Measurements from ENCODE around the gene TRIM67. TPM values are rescaled to one million over a fixed set of nuclear protein-coding genes. Genes with fewer than 3 reads are reported as not detected.

TRIM67 gene
- total RNA-seq, 2 donors from 2014 or later = not detected

DNA sequence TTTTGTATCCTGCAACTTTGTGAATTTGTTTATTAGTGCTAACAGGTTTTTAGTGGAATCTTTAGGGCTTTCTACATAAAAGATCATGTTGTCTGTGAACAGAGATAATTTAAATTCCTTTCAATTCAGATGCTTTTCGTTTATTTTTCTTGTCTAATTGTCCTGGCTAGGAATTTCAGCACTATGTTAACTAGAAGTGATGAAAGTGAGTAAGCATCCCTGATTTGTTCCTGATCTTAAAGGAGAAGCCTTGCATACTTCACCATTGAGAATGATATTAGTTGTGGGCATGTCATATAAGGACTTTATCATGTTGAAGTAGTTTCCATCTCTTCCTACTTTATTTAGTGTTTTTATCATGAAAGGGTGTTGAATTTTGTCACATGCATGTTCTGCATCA, 23.6 kb upstream of the TRIM67 start:
- no peak for ATAC-seq (ENCODE audit: insufficient number of reproducible peaks, low FRiP score, low read depth)
- H3K4me3 ChIP-seq = no peak overlapping the region
- H3K9me3 ChIP-seq = no peaks in the 10 kb centered on the region
- H3K27ac ChIP-seq = no peak overlapping the region
- H3K36me3 ChIP-seq = no peaks in the 10 kb centered on the region
- DNase-seq (ENCODE audit: low spot score) = no peak
- H3K27me3 ChIP-seq (replicated peaks; ENCODE audit: insufficient read depth) = no peaks in the 10 kb centered on the region
- TF ChIP-seq, protein P1, sequence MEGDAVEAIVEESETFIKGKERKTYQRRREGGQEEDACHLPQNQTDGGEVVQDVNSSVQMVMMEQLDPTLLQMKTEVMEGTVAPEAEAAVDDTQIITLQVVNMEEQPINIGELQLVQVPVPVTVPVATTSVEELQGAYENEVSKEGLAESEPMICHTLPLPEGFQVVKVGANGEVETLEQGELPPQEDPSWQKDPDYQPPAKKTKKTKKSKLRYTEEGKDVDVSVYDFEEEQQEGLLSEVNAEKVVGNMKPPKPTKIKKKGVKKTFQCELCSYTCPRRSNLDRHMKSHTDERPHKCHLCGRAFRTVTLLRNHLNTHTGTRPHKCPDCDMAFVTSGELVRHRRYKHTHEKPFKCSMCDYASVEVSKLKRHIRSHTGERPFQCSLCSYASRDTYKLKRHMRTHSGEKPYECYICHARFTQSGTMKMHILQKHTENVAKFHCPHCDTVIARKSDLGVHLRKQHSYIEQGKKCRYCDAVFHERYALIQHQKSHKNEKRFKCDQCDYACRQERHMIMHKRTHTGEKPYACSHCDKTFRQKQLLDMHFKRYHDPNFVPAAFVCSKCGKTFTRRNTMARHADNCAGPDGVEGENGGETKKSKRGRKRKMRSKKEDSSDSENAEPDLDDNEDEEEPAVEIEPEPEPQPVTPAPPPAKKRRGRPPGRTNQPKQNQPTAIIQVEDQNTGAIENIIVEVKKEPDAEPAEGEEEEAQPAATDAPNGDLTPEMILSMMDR (IDR thresholded peaks at IDR 0.05) = no peak
- peaks cover 0 to 8% of the 10 kb centered on the region in 2 donors for H3K4me1 ChIP-seq (ENCODE audit: control insufficient read depth in 1 of 2, low read depth in 2 of 2)

DNA sequence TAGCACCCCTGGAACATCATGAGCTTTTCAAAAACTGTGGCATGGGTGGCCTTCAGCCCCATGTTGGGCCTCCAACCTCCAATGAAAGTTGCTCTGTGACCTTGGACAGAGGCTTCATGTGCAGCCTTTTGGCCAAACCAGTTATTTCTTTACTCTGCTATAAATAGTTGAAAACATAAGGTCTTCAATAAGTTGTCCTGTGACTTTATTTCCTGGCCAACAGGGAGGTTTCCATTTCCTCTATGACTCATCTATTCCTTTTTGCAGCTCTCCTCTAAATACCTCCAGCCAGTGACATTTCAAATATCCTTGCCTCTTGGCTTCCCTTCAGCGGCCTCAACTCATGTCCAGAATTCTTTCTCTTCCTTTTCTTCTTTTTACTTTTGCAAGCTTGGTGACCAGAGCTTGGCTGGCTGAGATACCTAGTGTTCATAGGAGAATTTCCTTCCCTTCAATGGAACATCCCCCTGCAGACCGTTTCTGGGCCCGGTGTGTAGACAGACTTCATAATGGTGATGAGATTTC, 22.7 kb upstream of the TRIM67 start:
- TF ChIP-seq, protein P1 (IDR thresholded peaks at IDR 0.05) = no peak
- H3K36me3 ChIP-seq = no peaks in the 10 kb centered on the region
- peaks cover 0 to 8% of the 10 kb centered on the region in 2 donors for H3K4me1 ChIP-seq (ENCODE audit: control insufficient read depth in 1 of 2, low read depth in 2 of 2)
- no peaks in the 10 kb centered on the region for H3K27me3 ChIP-seq (replicated peaks; ENCODE audit: insufficient read depth)
- H3K4me3 ChIP-seq = no peak overlapping the region
- no peak for DNase-seq (ENCODE audit: low spot score)
- no peak for ATAC-seq (ENCODE audit: insufficient number of reproducible peaks, low FRiP score, low read depth)
- H3K27ac ChIP-seq = no peak overlapping the region
- H3K9me3 ChIP-seq = peaks cover 3% of the 10 kb centered on the region

DNA sequence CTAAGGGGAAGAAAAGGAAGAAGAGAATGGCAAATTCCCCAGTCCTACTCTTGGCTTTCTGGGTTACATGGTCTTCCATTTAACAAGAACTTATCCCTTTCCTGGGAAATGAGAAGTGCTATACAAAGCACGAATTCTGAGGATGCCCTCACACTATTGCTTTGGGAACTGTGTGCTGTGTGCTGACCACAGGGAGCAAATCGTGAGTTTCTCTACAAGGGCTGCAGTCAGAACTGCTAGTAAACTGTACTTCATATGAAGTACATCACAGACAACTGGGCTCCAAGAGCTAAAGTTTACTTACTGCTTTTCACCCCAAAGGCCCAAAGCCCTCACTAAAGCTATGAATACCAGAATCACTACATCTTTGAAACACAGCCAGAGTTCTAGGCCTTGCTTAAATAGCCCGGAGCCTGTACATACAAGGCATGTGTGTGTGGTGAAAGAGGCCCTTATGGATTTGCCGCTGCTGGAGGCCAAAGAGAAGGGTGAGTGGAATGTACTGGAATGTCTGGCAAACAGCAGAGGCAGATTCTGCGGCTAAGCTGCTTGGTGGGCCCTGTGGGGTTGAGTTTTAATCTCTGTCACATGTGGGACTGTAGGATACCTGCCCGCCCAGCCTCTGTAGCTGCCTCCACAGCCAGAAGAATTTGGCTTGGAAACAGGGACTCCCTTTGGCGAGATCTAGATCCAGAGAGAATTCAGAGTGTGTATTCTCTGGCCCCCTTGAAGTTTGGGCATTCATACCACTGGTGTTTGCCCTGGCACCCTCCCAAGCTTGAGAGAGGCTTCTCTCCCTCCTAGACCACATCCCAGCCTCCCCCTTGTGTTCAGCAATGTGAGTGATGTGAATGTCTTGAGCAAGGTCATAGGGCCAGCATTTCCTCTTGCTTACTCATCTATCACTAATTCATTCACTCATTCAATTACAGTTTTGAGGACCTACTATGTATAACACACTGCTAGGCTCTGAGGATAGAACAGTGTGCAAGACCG, 21.9 kb upstream of the TRIM67 start:
- TF ChIP-seq, protein P1 (IDR thresholded peaks at IDR 0.05) = no peak
- Histone ChIP-seq H3K27me3 (replicated peaks; ENCODE audit: insufficient read depth) (no peaks in the 10 kb centered on the region), H3K27ac (no peak overlapping the region), H3K4me1 (ENCODE audit: control insufficient read depth in 1 of 2, low read depth in 2 of 2) (peaks cover 0 to 8% of the 10 kb centered on the region in 2 donors), H3K9me3 (peaks cover 3% of the 10 kb centered on the region), H3K4me3 (no peak overlapping the region), H3K36me3 (no peaks in the 10 kb centered on the region)
- no peak for ATAC-seq (ENCODE audit: insufficient number of reproducible peaks, low FRiP score, low read depth)
- no peak for DNase-seq (ENCODE audit: low spot score)

DNA sequence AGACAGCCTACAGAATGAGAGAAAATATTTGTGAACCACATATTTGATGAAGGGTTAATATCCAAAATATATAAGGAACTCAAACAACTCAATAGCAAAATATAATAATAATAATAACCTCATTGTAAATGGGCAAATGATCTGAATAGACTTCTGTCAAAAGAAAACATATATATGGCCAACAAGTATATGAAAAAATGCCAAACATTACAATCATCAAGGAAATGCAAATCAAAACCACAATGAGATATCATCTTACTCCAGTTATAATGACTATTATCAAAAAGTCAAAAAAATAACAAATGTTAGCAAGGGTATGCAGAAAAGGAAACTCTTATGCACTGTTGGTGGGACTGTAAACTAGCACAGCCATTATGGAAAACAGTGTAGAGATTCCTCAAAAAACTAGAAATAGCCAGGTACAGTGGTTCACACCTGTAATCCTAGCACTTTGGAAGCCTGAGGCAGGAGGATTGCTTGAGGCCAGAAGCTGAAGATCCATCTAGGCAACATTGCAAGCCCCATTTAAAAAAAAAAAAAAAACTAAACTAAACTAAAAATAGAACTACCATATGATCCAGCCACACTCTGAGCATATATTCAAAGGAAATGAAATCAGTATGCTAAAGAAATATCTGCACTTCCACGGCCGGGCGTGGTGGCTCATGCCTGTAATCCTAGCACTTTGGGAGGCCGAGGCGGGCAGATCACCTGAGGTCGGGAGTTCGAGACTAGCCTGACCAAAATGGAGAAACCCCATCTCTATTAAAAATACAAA, 17.3 kb upstream of the TRIM67 start:
- ATAC-seq (ENCODE audit: insufficient number of reproducible peaks, low FRiP score, low read depth) (no peak), DNase-seq (ENCODE audit: low spot score) (no peak)
- no peaks in the 10 kb centered on the region for H3K36me3 ChIP-seq
- peaks cover 3% of the 10 kb centered on the region for H3K9me3 ChIP-seq
- H3K27ac ChIP-seq = no peak overlapping the region
- no peak overlapping the region for H3K4me3 ChIP-seq
- H3K27me3 ChIP-seq (replicated peaks; ENCODE audit: insufficient read depth) = no peaks in the 10 kb centered on the region
- peaks cover 0 to 6% of the 10 kb centered on the region in 2 donors for H3K4me1 ChIP-seq (ENCODE audit: control insufficient read depth in 1 of 2, low read depth in 2 of 2)
- TF ChIP-seq, protein P1 (IDR thresholded peaks at IDR 0.05) = no peak

DNA sequence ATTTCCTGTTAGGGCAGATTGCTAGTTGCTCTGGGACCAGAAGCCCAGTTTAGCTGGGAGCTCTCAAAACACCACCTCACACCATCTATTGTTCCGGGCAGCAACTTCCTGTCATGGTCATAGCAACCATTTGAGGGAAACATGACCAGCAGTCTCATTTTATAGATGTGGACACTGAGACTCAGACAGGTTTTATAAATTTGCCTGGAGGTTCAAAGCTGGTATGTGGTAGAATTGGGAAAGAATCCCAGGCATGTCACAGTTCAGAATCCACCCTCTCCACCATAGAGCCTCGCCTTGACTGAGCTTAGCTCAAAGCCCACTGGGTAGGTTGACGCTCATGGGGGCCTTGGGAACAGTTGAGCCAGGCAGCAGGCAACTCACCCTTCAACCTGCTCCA, 14.0 kb upstream of the TRIM67 start:
- Histone ChIP-seq H3K9me3 (peaks cover 12% of the 10 kb centered on the region), H3K36me3 (no peaks in the 10 kb centered on the region), H3K4me1 (ENCODE audit: control insufficient read depth in 1 of 2, low read depth in 2 of 2) (no peaks in the 10 kb centered on the region), H3K27ac (no peak overlapping the region), H3K4me3 (no peak overlapping the region), H3K27me3 (replicated peaks; ENCODE audit: insufficient read depth) (no peaks in the 10 kb centered on the region)
- TF ChIP-seq, protein P1 (IDR thresholded peaks at IDR 0.05) = no peak
- no peak for DNase-seq (ENCODE audit: low spot score)
- no peak for ATAC-seq (ENCODE audit: insufficient number of reproducible peaks, low FRiP score, low read depth)
